Neuron (in vitro differentiated cells): ENCODE measurements around the gene CATSPERD.

Experiments
- H2AFZ ChIP-seq: one replicate; pipeline ENCODE4 v1.6.1; 2013; ENCODE audit warnings: low read depth, mild to moderate bottlenecking, inconsistent platforms, low read length, moderate library complexity
- H3K27me3 ChIP-seq: one replicate; pipeline ENCODE4 v1.6.1; 2013; ENCODE audit warnings: low read length; ENCODE audit not compliant: insufficient read depth
- H3K36me3 ChIP-seq: one replicate; pipeline ENCODE4 v1.6.1; 2013; ENCODE audit warnings: low read length; ENCODE audit not compliant: insufficient read depth
- H3K4me1 ChIP-seq: one replicate; pipeline ENCODE4 v1.6.1; 2013; ENCODE audit warnings: low read length; ENCODE audit not compliant: insufficient read depth
- H3K4me3 ChIP-seq: 2 replicates; pipeline ENCODE4 v1.5.1; 2013; ENCODE audit warnings: mild to moderate bottlenecking, low read length, moderate library complexity
- H3K9me3 ChIP-seq: one replicate; pipeline ENCODE4 v1.6.1; 2013; ENCODE audit warnings: low read length

CATSPERD gene

GRCh38 chr19:5782945-5783919 lies 62.8 kb downstream of the CATSPERD start:
- no peaks in the 10 kb centered on the region for H3K27me3 ChIP-seq
- H3K36me3 ChIP-seq, result peaks cover 40% of the 10 kb centered on the region
- no peaks in the 10 kb centered on the region for H3K4me1 ChIP-seq
- H3K9me3 ChIP-seq, result no peaks in the 10 kb centered on the region
- H2AFZ ChIP-seq, result no peak overlapping the region
- H3K4me3 ChIP-seq, result no peak overlapping the region

DNA sequence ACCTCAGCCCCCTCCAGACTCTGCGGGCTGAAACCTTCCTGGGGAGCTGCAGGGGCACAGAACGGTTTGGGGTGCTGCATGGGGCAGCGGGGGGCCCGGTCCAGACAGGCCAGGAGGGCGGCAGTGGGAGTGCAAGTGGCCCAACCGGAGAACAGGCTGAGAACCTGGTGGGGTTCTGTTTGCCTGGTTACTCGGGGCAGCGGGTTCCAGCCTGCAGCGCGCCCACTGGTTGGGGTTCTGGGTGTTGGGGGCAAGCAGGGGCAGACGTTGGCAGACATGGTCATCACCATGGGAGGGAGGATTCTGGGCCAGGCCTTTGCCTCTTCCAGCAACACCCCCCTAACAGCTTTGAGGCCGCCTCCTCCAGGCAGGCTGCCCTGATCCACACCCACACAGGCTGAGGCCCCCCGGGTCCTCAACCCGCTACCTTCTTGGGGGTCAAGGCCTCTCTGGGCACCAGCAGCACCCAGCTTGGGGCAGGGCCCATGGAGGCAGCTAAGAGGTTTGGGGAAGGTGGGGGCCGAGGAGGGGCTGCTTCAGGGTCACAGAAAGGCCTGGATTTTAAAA lies 64.2 kb downstream of the CATSPERD start, which contains the start of gene PRR22:
Gene PRR22 (minus strand): TSS at position 166 of the 567 bp plus-strand sequence. CDS start 86 bp downstream, at position 80.
- no peaks in the 10 kb centered on the region for H3K27me3 ChIP-seq
- no peak within 1 kb of the TSS for H2AFZ ChIP-seq
- no peaks in the 10 kb centered on the region for H3K9me3 ChIP-seq
- H3K36me3 ChIP-seq, result peaks cover 51% of the 10 kb centered on the region
- no peak within 1 kb of the TSS for H3K4me3 ChIP-seq
- H3K4me1 ChIP-seq, result no peaks in the 10 kb centered on the region

DNA sequence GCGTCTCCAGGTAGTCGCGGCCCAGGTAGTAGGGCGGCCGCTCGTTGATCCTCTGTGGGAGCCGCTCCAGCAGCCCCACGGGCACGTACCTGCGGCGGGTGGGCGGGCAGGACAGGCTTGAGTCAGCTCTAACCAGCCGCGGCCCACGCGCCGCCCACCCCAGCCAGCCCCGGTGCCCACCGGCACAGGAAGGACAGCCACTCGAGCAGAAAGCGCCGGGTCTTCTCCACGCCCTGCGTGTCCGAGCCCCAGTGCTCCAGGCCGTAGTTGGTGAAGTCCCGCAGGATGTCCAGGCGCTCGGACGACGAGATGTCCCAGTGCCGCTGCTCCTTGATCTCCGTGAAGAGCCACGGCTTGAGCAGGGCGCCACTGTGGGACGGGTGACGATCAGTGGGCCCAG lies 65.0 kb downstream of the CATSPERD start:
- Histone ChIP-seq H3K36me3 (peaks cover 57% of the 10 kb centered on the region), H3K27me3 (no peaks in the 10 kb centered on the region), H2AFZ (no peak overlapping the region), H3K9me3 (no peaks in the 10 kb centered on the region), H3K4me3 (no peak overlapping the region), H3K4me1 (peaks cover 7% of the 10 kb centered on the region)

GRCh38 chr19:5786593-5787408 lies 66.4 kb downstream of the CATSPERD start:
- Histone ChIP-seq H3K9me3 (no peaks in the 10 kb centered on the region), H3K27me3 (no peaks in the 10 kb centered on the region), H3K4me3 (no peak overlapping the region), H3K4me1 (peaks cover 7% of the 10 kb centered on the region), H3K36me3 (peaks cover 57% of the 10 kb centered on the region), H2AFZ (no peak overlapping the region)

- Histone ChIP-seq H3K4me3 (no peak overlapping the region), H3K4me1 (peaks cover 7% of the 10 kb centered on the region), H3K9me3 (no peaks in the 10 kb centered on the region), H3K36me3 (peaks cover 57% of the 10 kb centered on the region), H2AFZ (no peak overlapping the region), H3K27me3 (no peaks in the 10 kb centered on the region)
Measured at GRCh38 chr19:5787409-5788182, 67.2 kb downstream of the CATSPERD start.

- peaks cover 54% of the 10 kb centered on the region for H3K36me3 ChIP-seq
- peaks cover 7% of the 10 kb centered on the region for H3K4me1 ChIP-seq
- H3K27me3 ChIP-seq, result no peaks in the 10 kb centered on the region
- H2AFZ ChIP-seq, result no peak overlapping the region
- H3K9me3 ChIP-seq, result no peaks in the 10 kb centered on the region
- H3K4me3 ChIP-seq, result no peak overlapping the region
Measured at GRCh38 chr19:5788422-5788821, 68.0 kb downstream of the CATSPERD start.

- H2AFZ ChIP-seq, result no peak overlapping the region
- H3K4me1 ChIP-seq, result peaks cover 7% of the 10 kb centered on the region
- H3K4me3 ChIP-seq, result no peak overlapping the region
- no peaks in the 10 kb centered on the region for H3K9me3 ChIP-seq
- H3K27me3 ChIP-seq, result no peaks in the 10 kb centered on the region
- H3K36me3 ChIP-seq, result peaks cover 51% of the 10 kb centered on the region
Measured at GRCh38 chr19:5789351-5789761, 68.9 kb downstream of the CATSPERD start.

GRCh38 chr19:5789886-5790558 lies 69.6 kb downstream of the CATSPERD start:
- Histone ChIP-seq H3K36me3 (peaks cover 47% of the 10 kb centered on the region), H2AFZ (no peak overlapping the region)

GRCh38 chr19:5790559-5791520 lies 70.4 kb downstream of the CATSPERD start, which contains the start of gene DUS3L:
DUS3L (minus strand) TSS chr19:5791163; CDS start chr19:5791141, 22 bp downstream.
- Histone ChIP-seq H3K4me3 (peak within 1 kb of the TSS; percentile 75), H3K27me3 (no peaks in the 10 kb centered on the region), H3K36me3 (peaks cover 40% of the 10 kb centered on the region), H3K4me1 (peaks cover 7% of the 10 kb centered on the region), H2AFZ (peak within 1 kb of the TSS; percentile 39), H3K9me3 (no peaks in the 10 kb centered on the region)

More at GRCh38 chr19:5789886-5790558, 69.6 kb downstream of the CATSPERD start:
- Histone ChIP-seq H3K4me1 (peaks cover 7% of the 10 kb centered on the region), H3K9me3 (no peaks in the 10 kb centered on the region), H3K27me3 (no peaks in the 10 kb centered on the region), H3K4me3 (peak overlapping the region; percentile 75)

GRCh38 chr19:5792224-5792623 lies 71.8 kb downstream of the CATSPERD start:
- Histone ChIP-seq H3K4me3 (no peak overlapping the region), H3K36me3 (peaks cover 27% of the 10 kb centered on the region), H3K9me3 (no peaks in the 10 kb centered on the region), H3K27me3 (no peaks in the 10 kb centered on the region), H2AFZ (no peak overlapping the region), H3K4me1 (peaks cover 7% of the 10 kb centered on the region)

- H3K36me3 ChIP-seq, result peaks cover 17% of the 10 kb centered on the region
- peaks cover 7% of the 10 kb centered on the region for H3K4me1 ChIP-seq
- H3K4me3 ChIP-seq, result no peak overlapping the region
- no peaks in the 10 kb centered on the region for H3K9me3 ChIP-seq
- no peaks in the 10 kb centered on the region for H3K27me3 ChIP-seq
- H2AFZ ChIP-seq, result no peak overlapping the region
Measured at GRCh38 chr19:5793188-5793587, 72.8 kb downstream of the CATSPERD start.
